ENCODE results near the gene EVI5.

The EVI5 gene

GRCh38 chr1:92831762-92832536 lies 47.0 kb upstream of the EVI5 start, which contains the start of gene RPL5:
RPL5 (plus strand) TSS chr1:92832040; CDS start chr1:92832115, 75 bp downstream.
- Histone ChIP-seq H3K4me2 (ENCODE audit: low read length) (peak within 1 kb of the TSS; percentile 91), H3K9me3 (ENCODE audit: insufficient read depth, low read length) (no peaks in the 10 kb centered on the region), H3K9ac (ENCODE audit: low read length) (peak within 1 kb of the TSS; percentile 98), H2AFZ (ENCODE audit: low read depth, low read length) (peak within 1 kb of the TSS; percentile 66), H3K4me3 (ENCODE audit: low read length) (peak within 1 kb of the TSS; percentile 84), H3K4me1 (ENCODE audit: low read length) (peaks cover 28% of the 10 kb centered on the region), H3K36me3 (replicated peaks; ENCODE audit: low read depth, low read length) (peaks cover 33% of the 10 kb centered on the region), H3K27me3 (ENCODE audit: low read depth, low read length) (no peaks in the 10 kb centered on the region), H4K20me1 (ENCODE audit: insufficient read depth, low read length) (peaks cover 47% of the 10 kb centered on the region), H3K79me2 (ENCODE audit: low read length) (peaks cover 52% of the 10 kb centered on the region), H3K27ac (ENCODE audit: low read length) (peak within 1 kb of the TSS; percentile 63)
- TF ChIP-seq EZH2phosphoT487 (IDR thresholded peaks at IDR 0.05; ENCODE audit: low read depth) (no peak), CTCF (IDR thresholded peaks at IDR 0.05; ENCODE audit: low read depth, low read length) (peak; percentile 66)

GRCh38 chr1:92831368-92831761 lies 46.5 kb upstream of the EVI5 start:
- Histone ChIP-seq H3K4me2 (ENCODE audit: low read length) (peak overlapping the region; percentile 55), H3K9ac (ENCODE audit: low read length) (peak overlapping the region; percentile 35; the same call in 1 of the 2 replicates), H3K36me3 (replicated peaks; ENCODE audit: low read depth, low read length) (peaks cover 27% of the 10 kb centered on the region), H2AFZ (ENCODE audit: low read depth, low read length) (peak overlapping the region; percentile 66), H3K4me3 (ENCODE audit: low read length) (peak overlapping the region; percentile 84), H3K79me2 (ENCODE audit: low read length) (peaks cover 46% of the 10 kb centered on the region), H3K9me3 (ENCODE audit: insufficient read depth, low read length) (no peaks in the 10 kb centered on the region), H3K27ac (ENCODE audit: low read length) (no peak overlapping the region), H4K20me1 (ENCODE audit: insufficient read depth, low read length) (peaks cover 41% of the 10 kb centered on the region), H3K27me3 (ENCODE audit: low read depth, low read length) (no peaks in the 10 kb centered on the region), H3K4me1 (ENCODE audit: low read length) (peaks cover 28% of the 10 kb centered on the region)
- TF ChIP-seq EZH2phosphoT487 (IDR thresholded peaks at IDR 0.05; ENCODE audit: low read depth) (no peak), CTCF (IDR thresholded peaks at IDR 0.05; ENCODE audit: low read depth, low read length) (no peak)

- TF ChIP-seq EZH2phosphoT487 (IDR thresholded peaks at IDR 0.05; ENCODE audit: low read depth) (no peak), CTCF (IDR thresholded peaks at IDR 0.05; ENCODE audit: low read depth, low read length) (no peak)
- Histone ChIP-seq H3K4me1 (ENCODE audit: low read length) (peaks cover 7% of the 10 kb centered on the region; the same call in 1 of the 2 replicates), H3K27ac (ENCODE audit: low read length) (no peak overlapping the region), H3K9ac (ENCODE audit: low read length) (no peak overlapping the region), H3K79me2 (ENCODE audit: low read length) (no peaks in the 10 kb centered on the region; the same call in 1 of the 2 replicates), H3K4me3 (ENCODE audit: low read length) (no peak overlapping the region), H3K4me2 (ENCODE audit: low read length) (no peak overlapping the region), H3K27me3 (ENCODE audit: low read depth, low read length) (no peaks in the 10 kb centered on the region), H3K36me3 (replicated peaks; ENCODE audit: low read depth, low read length) (no peaks in the 10 kb centered on the region), H3K9me3 (ENCODE audit: insufficient read depth, low read length) (no peaks in the 10 kb centered on the region), H2AFZ (ENCODE audit: low read depth, low read length) (no peak overlapping the region), H4K20me1 (ENCODE audit: insufficient read depth, low read length) (no peaks in the 10 kb centered on the region)
Observed at GRCh38 chr1:92826792-92827191, 41.9 kb upstream of the EVI5 start.

- H3K4me2 ChIP-seq (ENCODE audit: low read length) = no peak overlapping the region
- TF ChIP-seq CTCF (IDR thresholded peaks at IDR 0.05; ENCODE audit: low read depth, low read length) (no peak), EZH2phosphoT487 (IDR thresholded peaks at IDR 0.05; ENCODE audit: low read depth) (no peak)
- no peak overlapping the region for H3K9ac ChIP-seq (ENCODE audit: low read length)
- H3K9me3 ChIP-seq (ENCODE audit: insufficient read depth, low read length) = no peaks in the 10 kb centered on the region
- no peaks in the 10 kb centered on the region for H3K27me3 ChIP-seq (ENCODE audit: low read depth, low read length)
- no peaks in the 10 kb centered on the region for H4K20me1 ChIP-seq (ENCODE audit: insufficient read depth, low read length)
- H2AFZ ChIP-seq (ENCODE audit: low read depth, low read length) = no peak overlapping the region
- no peak overlapping the region for H3K4me3 ChIP-seq (ENCODE audit: low read length)
- H3K4me1 ChIP-seq (ENCODE audit: low read length) = peaks cover 3% of the 10 kb centered on the region; the same call in 1 of the 2 replicates
- no peak overlapping the region for H3K27ac ChIP-seq (ENCODE audit: low read length)
- H3K36me3 ChIP-seq (replicated peaks; ENCODE audit: low read depth, low read length) = no peaks in the 10 kb centered on the region
- no peaks in the 10 kb centered on the region for H3K79me2 ChIP-seq (ENCODE audit: low read length)
Observed at GRCh38 chr1:92822879-92823278, 38.0 kb upstream of the EVI5 start.

Measured in OCI-LY3 (cell line).